Liver (tissue), 9 donors: ENCODE measurements around the gene BCL2. TPM values are rescaled to one million over a fixed set of nuclear protein-coding genes. Genes with fewer than 3 reads are reported as not detected.

Source experiments
- DNase-seq: peaks from one replicate; pipeline ENCODE4 v3.0.0-alpha.2; 2017; ENCODE audit warnings: low spot score
- H3K27ac ChIP-seq, 2 donors: one replicate each; pipeline ENCODE4 v1.7.0; 2013; ENCODE audit warnings: inconsistent platforms in 2 of 2, low read length in 2 of 2, control low read depth in 1 of 2, low read depth in 1 of 2, mild to moderate bottlenecking in 1 of 2
- H3K27me3 ChIP-seq, 4 donors: one replicate each; pipeline versions ENCODE4 v1.6.1 to v1.7.0; 2013; ENCODE audit warnings: low read length in 3 of 4, inconsistent platforms in 1 of 4, mild to moderate bottlenecking in 1 of 4, moderate library complexity in 1 of 4; ENCODE audit not compliant: control insufficient read depth in 4 of 4, insufficient read depth in 4 of 4
- H3K36me3 ChIP-seq, 4 donors: one replicate each; pipeline versions ENCODE4 v1.6.1 to v1.7.0; 2013; ENCODE audit warnings: low read length in 3 of 4, mild to moderate bottlenecking in 3 of 4, low read depth in 1 of 4, moderate library complexity in 1 of 4; ENCODE audit not compliant: control insufficient read depth in 4 of 4, insufficient read depth in 3 of 4
- H3K4me1 ChIP-seq, 4 donors: one replicate each; pipeline versions ENCODE4 v1.6.1 to v1.7.0; 2013; ENCODE audit warnings: low read length in 3 of 4, mild to moderate bottlenecking in 3 of 4, moderate library complexity in 1 of 4; ENCODE audit not compliant: control insufficient read depth in 4 of 4, insufficient read depth in 4 of 4
- H3K4me3 ChIP-seq, 3 donors: one replicate each; pipeline versions ENCODE4 v1.6.1 to v1.7.0; 2013; ENCODE audit warnings: low read length in 3 of 3, control low read depth in 1 of 3, low read depth in 1 of 3, mild to moderate bottlenecking in 1 of 3
- H3K9ac ChIP-seq, 2 donors: one replicate each; pipeline ENCODE4 v1.7.0; 2013; ENCODE audit warnings: low read length in 2 of 2, mild to moderate bottlenecking in 2 of 2, moderate library complexity in 2 of 2, control low read depth in 1 of 2, low read depth in 1 of 2
- H3K9me3 ChIP-seq, 4 donors: one replicate each; pipeline versions ENCODE4 v1.6.1 to v1.7.0; 2013; ENCODE audit warnings: low read length in 3 of 4; ENCODE audit not compliant: control insufficient read depth in 4 of 4
- EGR1 ChIP-seq, 2 donors: IDR thresholded peaks; 2 replicates each; pipeline ENCODE4 v1.6.1; 2016 to 2018; ENCODE audit warnings: antibody characterized with exemption in 2 of 2, low read depth in 2 of 2
- GABPA ChIP-seq, 2 donors: IDR thresholded peaks in 1 of 2; conservative IDR thresholded peaks in 1 of 2; 2 replicates each; pipeline ENCODE4 v1.6.1; 2016; ENCODE audit warnings: antibody characterized with exemption in 2 of 2, mild to moderate bottlenecking in 1 of 2, moderate library complexity in 1 of 2
- HNF4G ChIP-seq: IDR thresholded peaks from 2 replicates; pipeline ENCODE4 v1.6.1; 2016; ENCODE audit warnings: antibody characterized with exemption
- JUND ChIP-seq, 2 donors: IDR thresholded peaks; 2 replicates each; pipeline ENCODE4 v1.6.1; 2016; ENCODE audit warnings: antibody characterized with exemption in 2 of 2
- NR2F2 ChIP-seq: IDR thresholded peaks from 2 replicates; pipeline ENCODE4 v1.6.1; 2016; ENCODE audit warnings: antibody characterized with exemption
- RAD21 ChIP-seq, 2 donors: IDR thresholded peaks; 2 replicates each; pipeline ENCODE4 v1.6.1; 2016; ENCODE audit warnings: antibody characterized with exemption in 2 of 2, mild to moderate bottlenecking in 2 of 2
- RXRA ChIP-seq, 2 donors: IDR thresholded peaks; 2 replicates each; pipeline ENCODE4 v1.6.1; 2017 to 2018; ENCODE audit warnings: antibody characterized with exemption in 2 of 2, mild to moderate bottlenecking in 1 of 2
- SP1 ChIP-seq: IDR thresholded peaks from 2 replicates; pipeline ENCODE4 v1.6.1; 2018; ENCODE audit warnings: antibody characterized with exemption, mild to moderate bottlenecking
- TAF1 ChIP-seq: conservative IDR thresholded peaks from 2 replicates; pipeline ENCODE4 v1.6.1; 2016; ENCODE audit warnings: antibody characterized with exemption, mild to moderate bottlenecking
- YY1 ChIP-seq: IDR thresholded peaks from 2 replicates; pipeline ENCODE4 v1.6.1; 2016; ENCODE audit warnings: antibody characterized with exemption, mild to moderate bottlenecking
- WGBS: extraction: QIAGEN DNeasy Blood & Tissue Kit; methylation state at CpG from one replicate; pipeline ENCODE4 v1.1.7; 2013; 5-methylcytosine and 5-hydroxymethylcytosine counted together
- polyA plus RNA-seq, 2 donors: library from polyadenylated mRNA; stranded (reverse) in 1 of 2; unstranded in 1 of 2; fragments of 200-250 nt in 1 of 2; fragments of >200 nt in 1 of 2; fragmentation: Nextera tagmentation in 1 of 2; extraction: Ambion mirVana in 1 of 2; gene quantifications; one replicate each; pipeline versions ENCODE4 v1.2.1 to v1.2.3, GENCODE V29; 2013 to 2015
- total RNA-seq, 2 donors: library from RNA; depleted of rRNA; stranded (reverse); fragments of >200 nt; gene quantifications; one replicate each; pipeline ENCODE4 v1.2.3, GENCODE V29; 2014
- TF ChIP-seq, protein P1 (sequence below): IDR thresholded peaks from 2 replicates; pipeline ENCODE4 v1.6.1; 2016; ENCODE audit warnings: antibody characterized with exemption, mild to moderate bottlenecking
- TF ChIP-seq, protein P2 (sequence below): fragments of 150-350 bp; IDR thresholded peaks from 2 replicates; pipeline ENCODE4 v1.5.1; 2017; ENCODE audit warnings: improper control_type of control experiment, low read depth, low read length; ENCODE audit not compliant: missing input control
- TF ChIP-seq, protein P3 (sequence below): IDR thresholded peaks from 2 replicates; pipeline ENCODE4 v1.6.1; 2016; ENCODE audit warnings: antibody characterized with exemption
- TF ChIP-seq, protein P4 (sequence below): IDR thresholded peaks from 2 replicates; pipeline ENCODE4 v1.6.1; 2016; ENCODE audit warnings: antibody characterized with exemption
- donor health status: healthy.
- donor health status: healthy.
- donor health status: healthy.
- donor health status: healthy.
- donor health status: healthy.

BCL2 gene
- total and polyA plus RNA-seq, 4 donors = 0.40 to 3.9 (median 1.4) TPM

DNA sequence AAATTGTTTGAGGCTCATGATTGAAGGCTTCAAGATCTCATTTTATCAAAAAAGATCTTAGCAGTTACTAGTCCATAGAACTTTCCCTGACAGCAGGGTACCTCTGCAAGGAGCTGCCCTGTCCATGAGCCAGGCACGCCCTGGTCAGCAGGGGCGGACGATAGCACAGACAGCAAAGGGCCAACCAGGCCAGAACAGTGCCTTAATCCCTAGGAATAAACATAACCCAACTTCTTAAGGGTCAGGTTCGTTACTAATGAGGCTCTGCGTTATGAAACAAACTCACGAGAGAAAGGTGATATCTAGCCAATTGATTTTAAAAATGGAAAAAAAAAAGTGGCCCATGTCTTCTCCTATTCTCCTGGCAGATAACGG, 59.2 kb downstream of the BCL2 start:
- Histone ChIP-seq H3K36me3 (no peaks in the 10 kb centered on the region), H3K9me3 (no peaks in the 10 kb centered on the region), H3K27ac (no peak overlapping the region), H3K27me3 (no peaks in the 10 kb centered on the region), H3K4me1 (no peaks in the 10 kb centered on the region), H3K9ac (no peak overlapping the region), H3K4me3 (no peak overlapping the region)
- TF ChIP-seq EGR1 (IDR thresholded peaks at IDR 0.05; ENCODE audit: low read depth in 2 of 2) (no peak), HNF4G (no peak), RAD21 (IDR thresholded peaks at IDR 0.05) (no peak), JUND (IDR thresholded peaks at IDR 0.05) (no peak), SP1 (no peak), RXRA (IDR thresholded peaks at IDR 0.05) (no peak), TAF1 (no peak), NR2F2 (no peak), GABPA (IDR thresholded peaks at IDR 0.05 in 1 of 2, conservative IDR thresholded peaks at IDR 0.05 in 1 of 2) (no peak), YY1 (no peak)
- TF ChIP-seq, protein P1, sequence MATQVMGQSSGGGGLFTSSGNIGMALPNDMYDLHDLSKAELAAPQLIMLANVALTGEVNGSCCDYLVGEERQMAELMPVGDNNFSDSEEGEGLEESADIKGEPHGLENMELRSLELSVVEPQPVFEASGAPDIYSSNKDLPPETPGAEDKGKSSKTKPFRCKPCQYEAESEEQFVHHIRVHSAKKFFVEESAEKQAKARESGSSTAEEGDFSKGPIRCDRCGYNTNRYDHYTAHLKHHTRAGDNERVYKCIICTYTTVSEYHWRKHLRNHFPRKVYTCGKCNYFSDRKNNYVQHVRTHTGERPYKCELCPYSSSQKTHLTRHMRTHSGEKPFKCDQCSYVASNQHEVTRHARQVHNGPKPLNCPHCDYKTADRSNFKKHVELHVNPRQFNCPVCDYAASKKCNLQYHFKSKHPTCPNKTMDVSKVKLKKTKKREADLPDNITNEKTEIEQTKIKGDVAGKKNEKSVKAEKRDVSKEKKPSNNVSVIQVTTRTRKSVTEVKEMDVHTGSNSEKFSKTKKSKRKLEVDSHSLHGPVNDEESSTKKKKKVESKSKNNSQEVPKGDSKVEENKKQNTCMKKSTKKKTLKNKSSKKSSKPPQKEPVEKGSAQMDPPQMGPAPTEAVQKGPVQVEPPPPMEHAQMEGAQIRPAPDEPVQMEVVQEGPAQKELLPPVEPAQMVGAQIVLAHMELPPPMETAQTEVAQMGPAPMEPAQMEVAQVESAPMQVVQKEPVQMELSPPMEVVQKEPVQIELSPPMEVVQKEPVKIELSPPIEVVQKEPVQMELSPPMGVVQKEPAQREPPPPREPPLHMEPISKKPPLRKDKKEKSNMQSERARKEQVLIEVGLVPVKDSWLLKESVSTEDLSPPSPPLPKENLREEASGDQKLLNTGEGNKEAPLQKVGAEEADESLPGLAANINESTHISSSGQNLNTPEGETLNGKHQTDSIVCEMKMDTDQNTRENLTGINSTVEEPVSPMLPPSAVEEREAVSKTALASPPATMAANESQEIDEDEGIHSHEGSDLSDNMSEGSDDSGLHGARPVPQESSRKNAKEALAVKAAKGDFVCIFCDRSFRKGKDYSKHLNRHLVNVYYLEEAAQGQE = no peak
- DNase-seq = no peak
- 85% methylated on average over 7 of the region's 7 CpGs for WGBS

DNA sequence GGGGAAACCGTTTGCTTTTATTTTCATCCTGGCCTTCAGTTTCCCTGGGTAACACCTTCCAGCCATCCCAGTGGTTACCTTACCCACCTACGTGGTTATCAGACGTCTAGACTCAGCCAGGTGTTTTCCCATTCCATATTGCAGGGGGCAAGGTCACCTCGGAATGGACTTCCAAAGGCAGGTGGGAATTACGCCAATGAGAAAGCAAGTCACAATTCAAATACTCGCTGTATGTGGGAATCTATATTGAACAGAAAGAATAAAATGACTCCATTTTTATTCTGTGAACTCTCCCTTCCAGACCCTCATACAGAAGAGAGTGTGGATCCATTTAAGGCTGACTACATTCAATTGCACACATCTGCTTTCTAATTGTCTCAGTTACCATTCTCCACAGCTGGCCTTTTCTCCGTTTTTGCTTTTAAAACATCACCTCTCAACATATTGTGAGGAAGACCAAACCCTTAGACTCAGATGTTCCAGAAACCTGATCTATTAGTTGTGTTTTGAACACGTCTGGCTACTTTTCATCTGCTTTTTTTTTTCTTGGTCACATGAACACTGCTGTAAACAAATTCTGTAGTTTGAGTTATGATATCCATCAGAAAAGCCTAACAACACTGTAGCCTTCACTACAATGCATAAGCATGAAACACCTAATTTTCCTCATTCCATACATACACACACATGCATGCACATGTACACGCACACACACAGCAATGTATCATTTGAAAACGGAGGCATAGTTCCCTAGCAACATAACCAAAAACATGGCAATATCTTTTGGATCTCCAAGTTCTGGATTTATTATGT, 59.8 kb downstream of the BCL2 start:
- WGBS = 80% methylated on average over 10 of the region's 10 CpGs

More for the DNA sequence above, 59.8 kb downstream of the BCL2 start:
- Histone ChIP-seq H3K36me3 (no peaks in the 10 kb centered on the region), H3K9me3 (no peaks in the 10 kb centered on the region), H3K4me3 (no peak overlapping the region), H3K9ac (no peak overlapping the region), H3K27me3 (no peaks in the 10 kb centered on the region), H3K4me1 (no peaks in the 10 kb centered on the region), H3K27ac (no peak overlapping the region)
- TF ChIP-seq SP1 = no peak
- no peak for TF ChIP-seq RXRA (IDR thresholded peaks at IDR 0.05)
- TF ChIP-seq, protein P2, sequence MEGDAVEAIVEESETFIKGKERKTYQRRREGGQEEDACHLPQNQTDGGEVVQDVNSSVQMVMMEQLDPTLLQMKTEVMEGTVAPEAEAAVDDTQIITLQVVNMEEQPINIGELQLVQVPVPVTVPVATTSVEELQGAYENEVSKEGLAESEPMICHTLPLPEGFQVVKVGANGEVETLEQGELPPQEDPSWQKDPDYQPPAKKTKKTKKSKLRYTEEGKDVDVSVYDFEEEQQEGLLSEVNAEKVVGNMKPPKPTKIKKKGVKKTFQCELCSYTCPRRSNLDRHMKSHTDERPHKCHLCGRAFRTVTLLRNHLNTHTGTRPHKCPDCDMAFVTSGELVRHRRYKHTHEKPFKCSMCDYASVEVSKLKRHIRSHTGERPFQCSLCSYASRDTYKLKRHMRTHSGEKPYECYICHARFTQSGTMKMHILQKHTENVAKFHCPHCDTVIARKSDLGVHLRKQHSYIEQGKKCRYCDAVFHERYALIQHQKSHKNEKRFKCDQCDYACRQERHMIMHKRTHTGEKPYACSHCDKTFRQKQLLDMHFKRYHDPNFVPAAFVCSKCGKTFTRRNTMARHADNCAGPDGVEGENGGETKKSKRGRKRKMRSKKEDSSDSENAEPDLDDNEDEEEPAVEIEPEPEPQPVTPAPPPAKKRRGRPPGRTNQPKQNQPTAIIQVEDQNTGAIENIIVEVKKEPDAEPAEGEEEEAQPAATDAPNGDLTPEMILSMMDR = no peak
- TF ChIP-seq, protein P3, sequence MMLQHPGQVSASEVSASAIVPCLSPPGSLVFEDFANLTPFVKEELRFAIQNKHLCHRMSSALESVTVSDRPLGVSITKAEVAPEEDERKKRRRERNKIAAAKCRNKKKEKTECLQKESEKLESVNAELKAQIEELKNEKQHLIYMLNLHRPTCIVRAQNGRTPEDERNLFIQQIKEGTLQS = no peak
- TF ChIP-seq EGR1 (IDR thresholded peaks at IDR 0.05; ENCODE audit: low read depth in 2 of 2) = no peak
- no peak for TF ChIP-seq JUND (IDR thresholded peaks at IDR 0.05)
- TF ChIP-seq, protein P4, sequence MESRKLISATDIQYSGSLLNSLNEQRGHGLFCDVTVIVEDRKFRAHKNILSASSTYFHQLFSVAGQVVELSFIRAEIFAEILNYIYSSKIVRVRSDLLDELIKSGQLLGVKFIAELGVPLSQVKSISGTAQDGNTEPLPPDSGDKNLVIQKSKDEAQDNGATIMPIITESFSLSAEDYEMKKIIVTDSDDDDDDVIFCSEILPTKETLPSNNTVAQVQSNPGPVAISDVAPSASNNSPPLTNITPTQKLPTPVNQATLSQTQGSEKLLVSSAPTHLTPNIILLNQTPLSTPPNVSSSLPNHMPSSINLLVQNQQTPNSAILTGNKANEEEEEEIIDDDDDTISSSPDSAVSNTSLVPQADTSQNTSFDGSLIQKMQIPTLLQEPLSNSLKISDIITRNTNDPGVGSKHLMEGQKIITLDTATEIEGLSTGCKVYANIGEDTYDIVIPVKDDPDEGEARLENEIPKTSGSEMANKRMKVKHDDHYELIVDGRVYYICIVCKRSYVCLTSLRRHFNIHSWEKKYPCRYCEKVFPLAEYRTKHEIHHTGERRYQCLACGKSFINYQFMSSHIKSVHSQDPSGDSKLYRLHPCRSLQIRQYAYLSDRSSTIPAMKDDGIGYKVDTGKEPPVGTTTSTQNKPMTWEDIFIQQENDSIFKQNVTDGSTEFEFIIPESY = no peak
- TF ChIP-seq GABPA (IDR thresholded peaks at IDR 0.05 in 1 of 2, conservative IDR thresholded peaks at IDR 0.05 in 1 of 2) = no peak
- no peak for DNase-seq
